ENCODE measurements around the gene P4HA3. TPM values are rescaled to one million over a fixed set of nuclear protein-coding genes. Genes with fewer than 3 reads are reported as not detected.

Gene P4HA3
- total RNA-seq, 1 experiment from 2014 or later, result 0.52 TPM

DNA sequence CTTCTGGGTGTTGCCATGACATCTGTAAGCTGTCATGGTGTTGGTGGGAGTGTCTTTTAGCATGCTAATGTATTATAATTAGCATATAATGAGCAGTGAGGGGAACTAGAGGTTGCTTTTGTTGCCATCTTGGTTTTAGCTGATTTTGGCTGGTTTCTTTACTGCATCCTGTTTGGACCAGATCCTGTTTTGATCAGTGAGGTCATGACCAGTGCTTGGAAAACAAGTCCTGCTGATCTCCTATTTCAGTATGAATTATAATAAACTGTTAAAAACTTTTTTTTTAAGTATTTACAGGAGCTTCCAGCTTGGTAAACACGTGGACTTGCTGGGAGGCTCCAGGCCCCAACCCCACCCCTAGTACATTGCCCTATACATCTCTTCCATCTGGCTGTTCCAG lies 30.5 kb upstream of the P4HA3 start:
- no peak overlapping the region for H3K27ac ChIP-seq (ENCODE audit: low read depth, low read length, poor library complexity, severe bottlenecking)
- DNase-seq (ENCODE audit: low spot score), result no peak
- H3K4me3 ChIP-seq (ENCODE audit: low read depth, low read length, poor library complexity, severe bottlenecking), result no peak overlapping the region
- ChIA-PET CTCF (no interaction called here), POLR2A (ENCODE audit: low non-redundant PET) (no interaction called here)
- BruUV-seq (replicated peaks), result no TSS peak
- H3K27me3 ChIP-seq (replicated peaks; ENCODE audit: insufficient read depth, low read depth, low read length, poor library complexity), result no peaks in the 10 kb centered on the region
- H3K36me3 ChIP-seq (ENCODE audit: insufficient read depth, low read length, poor library complexity, severe bottlenecking), result no peaks in the 10 kb centered on the region
- H3K4me1 ChIP-seq (ENCODE audit: insufficient read depth, low read length, poor library complexity, severe bottlenecking), result no peaks in the 10 kb centered on the region
- no peak for TF ChIP-seq EZH2 (IDR thresholded peaks at IDR 0.05; ENCODE audit: borderline replicate concordance, low read depth, low read length, poor library complexity, severe bottlenecking)
- TF ChIP-seq, protein P1, sequence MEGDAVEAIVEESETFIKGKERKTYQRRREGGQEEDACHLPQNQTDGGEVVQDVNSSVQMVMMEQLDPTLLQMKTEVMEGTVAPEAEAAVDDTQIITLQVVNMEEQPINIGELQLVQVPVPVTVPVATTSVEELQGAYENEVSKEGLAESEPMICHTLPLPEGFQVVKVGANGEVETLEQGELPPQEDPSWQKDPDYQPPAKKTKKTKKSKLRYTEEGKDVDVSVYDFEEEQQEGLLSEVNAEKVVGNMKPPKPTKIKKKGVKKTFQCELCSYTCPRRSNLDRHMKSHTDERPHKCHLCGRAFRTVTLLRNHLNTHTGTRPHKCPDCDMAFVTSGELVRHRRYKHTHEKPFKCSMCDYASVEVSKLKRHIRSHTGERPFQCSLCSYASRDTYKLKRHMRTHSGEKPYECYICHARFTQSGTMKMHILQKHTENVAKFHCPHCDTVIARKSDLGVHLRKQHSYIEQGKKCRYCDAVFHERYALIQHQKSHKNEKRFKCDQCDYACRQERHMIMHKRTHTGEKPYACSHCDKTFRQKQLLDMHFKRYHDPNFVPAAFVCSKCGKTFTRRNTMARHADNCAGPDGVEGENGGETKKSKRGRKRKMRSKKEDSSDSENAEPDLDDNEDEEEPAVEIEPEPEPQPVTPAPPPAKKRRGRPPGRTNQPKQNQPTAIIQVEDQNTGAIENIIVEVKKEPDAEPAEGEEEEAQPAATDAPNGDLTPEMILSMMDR (conservative IDR thresholded peaks at IDR 0.05; ENCODE audit: low read depth, low read length), result no peak
- H3K9me3 ChIP-seq (ENCODE audit: low read depth, low read length, poor library complexity, severe bottlenecking), result no peaks in the 10 kb centered on the region
- intact Hi-C loops (cut with micrococcal nuclease; ENCODE audit: unreplicated experiment), result no loop called here

DNA sequence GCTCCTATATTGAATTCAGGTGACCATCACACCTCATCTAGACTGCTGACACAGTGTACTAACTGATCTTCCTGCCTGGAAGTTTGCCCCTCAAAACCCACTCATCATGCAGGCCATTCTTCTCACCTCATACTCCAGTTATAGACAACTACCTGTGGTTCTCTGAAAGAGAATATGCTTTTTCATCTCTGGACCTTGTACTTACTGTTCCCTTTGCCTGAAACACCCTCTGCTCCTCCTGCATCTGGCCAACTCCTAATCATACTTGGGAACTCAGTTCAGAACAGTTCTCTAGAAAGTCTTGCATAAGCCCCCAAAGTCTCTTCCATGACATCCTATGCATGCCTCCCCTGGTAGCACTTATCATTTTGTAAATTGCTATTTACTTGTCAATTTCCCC lies 28.2 kb upstream of the P4HA3 start:
- Histone ChIP-seq H3K36me3 (ENCODE audit: insufficient read depth, low read length, poor library complexity, severe bottlenecking) (no peaks in the 10 kb centered on the region), H3K27me3 (replicated peaks; ENCODE audit: insufficient read depth, low read depth, low read length, poor library complexity) (no peaks in the 10 kb centered on the region), H3K9me3 (ENCODE audit: low read depth, low read length, poor library complexity, severe bottlenecking) (no peaks in the 10 kb centered on the region), H3K27ac (ENCODE audit: low read depth, low read length, poor library complexity, severe bottlenecking) (no peak overlapping the region), H3K4me3 (ENCODE audit: low read depth, low read length, poor library complexity, severe bottlenecking) (no peak overlapping the region), H3K4me1 (ENCODE audit: insufficient read depth, low read length, poor library complexity, severe bottlenecking) (no peaks in the 10 kb centered on the region)
- TF ChIP-seq, protein P1 (conservative IDR thresholded peaks at IDR 0.05; ENCODE audit: low read depth, low read length), result no peak
- TF ChIP-seq EZH2 (IDR thresholded peaks at IDR 0.05; ENCODE audit: borderline replicate concordance, low read depth, low read length, poor library complexity, severe bottlenecking), result no peak
- ChIA-PET CTCF (no interaction called here), POLR2A (ENCODE audit: low non-redundant PET) (no interaction called here)
- no peak for DNase-seq (ENCODE audit: low spot score)
- intact Hi-C loops (cut with micrococcal nuclease; ENCODE audit: unreplicated experiment), result no loop called here
- no TSS peak for BruUV-seq (replicated peaks)

DNA sequence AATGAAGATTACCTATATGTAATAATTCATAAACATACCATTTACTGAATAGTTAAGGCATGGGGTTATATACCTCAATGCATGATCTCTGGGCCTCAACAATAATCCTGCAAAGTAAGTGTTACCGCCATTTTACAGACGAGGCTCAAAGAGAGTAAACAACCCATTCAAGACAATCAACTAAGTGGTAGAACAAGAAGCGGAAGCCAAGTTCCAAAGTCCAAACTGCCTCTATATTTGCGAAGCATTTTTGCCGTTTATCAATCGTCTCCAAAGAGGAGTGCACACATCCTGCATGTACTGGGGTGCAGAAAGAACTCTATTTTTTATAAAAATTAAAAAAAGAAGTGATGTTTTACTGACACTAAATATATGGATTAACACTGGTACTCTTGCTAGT lies 27.5 kb upstream of the P4HA3 start:
- no peak for TF ChIP-seq EZH2 (IDR thresholded peaks at IDR 0.05; ENCODE audit: borderline replicate concordance, low read depth, low read length, poor library complexity, severe bottlenecking)
- TF ChIP-seq, protein P1 (conservative IDR thresholded peaks at IDR 0.05; ENCODE audit: low read depth, low read length), result no peak
- Histone ChIP-seq H3K4me3 (ENCODE audit: low read depth, low read length, poor library complexity, severe bottlenecking) (no peak overlapping the region), H3K4me1 (ENCODE audit: insufficient read depth, low read length, poor library complexity, severe bottlenecking) (no peaks in the 10 kb centered on the region), H3K27me3 (replicated peaks; ENCODE audit: insufficient read depth, low read depth, low read length, poor library complexity) (no peaks in the 10 kb centered on the region), H3K36me3 (ENCODE audit: insufficient read depth, low read length, poor library complexity, severe bottlenecking) (no peaks in the 10 kb centered on the region), H3K27ac (ENCODE audit: low read depth, low read length, poor library complexity, severe bottlenecking) (no peak overlapping the region), H3K9me3 (ENCODE audit: low read depth, low read length, poor library complexity, severe bottlenecking) (no peaks in the 10 kb centered on the region)
- ChIA-PET POLR2A (ENCODE audit: low non-redundant PET) (no interaction called here), CTCF (no interaction called here)
- no peak for DNase-seq (ENCODE audit: low spot score)
- intact Hi-C loops (cut with micrococcal nuclease; ENCODE audit: unreplicated experiment), result no loop called here
- BruUV-seq (replicated peaks), result no TSS peak

Measured in A673 (cell line).